SK-N-SH (cell line): ENCODE data around the gene OSTF1. TPM values are rescaled to one million over a fixed set of nuclear protein-coding genes. Genes with fewer than 3 reads are reported as not detected.

Experiments used
- CTCF ChIA-PET: fragments of 300-600, 350-600 bp; formaldehyde crosslinking; extraction: SDS; loops from one replicate; lab custom pipeline; 2021; lab: Yijun Ruan, JAX
- POLR2A ChIA-PET: fragments of 350-600 bp; sonication (Branson Sonifier 250); formaldehyde crosslinking; extraction: SDS; loops from one replicate; lab custom pipeline; 2020; ENCODE audit warnings: antibody characterized with exemption, inconsistent platforms; lab: Yijun Ruan, JAX
- DNase-seq: peaks from one replicate; pipeline ENCODE4 v3.0.0; 2012
- H2AFZ ChIP-seq: fragments of 200-600 bp; sonication (generic); 2 replicates; pipeline ENCODE4 v1.8.1; 2016; ENCODE audit warnings: antibody characterized with exemption, mild to moderate bottlenecking, low read depth
- H3F3A ChIP-seq: fragments of 200-600 bp; sonication (generic); replicated peaks from 2 replicates; pipeline ENCODE3; 2016; ENCODE audit warnings: antibody characterized with exemption, mild to moderate bottlenecking; ENCODE audit not compliant: insufficient read depth
- H3K27ac ChIP-seq, 2 experiments: fragments of 200-500 bp in 1 of 2; fragments of 200-600 bp in 1 of 2; sonication (Bioruptor generic) in 1 of 2; sonication (generic), shearing (Covaris generic) in 1 of 2; 2 replicates each; pipeline versions ENCODE4 v1.5.1 to v1.6.1; 2014 to 2016; ENCODE audit warnings: low read depth in 2 of 2, inconsistent platforms in 1 of 2, low read length in 1 of 2, mild to moderate bottlenecking in 1 of 2, mixed read lengths in 1 of 2
- H3K27me3 ChIP-seq: fragments of 200-600 bp; sonication (generic), shearing (Covaris generic); 2 replicates; pipeline ENCODE4 v1.6.1; 2016; ENCODE audit warnings: mixed run types; ENCODE audit not compliant: insufficient read depth
- H3K36me3 ChIP-seq, 2 experiments: fragments of 200-500 bp in 1 of 2; fragments of 200-600 bp in 1 of 2; sonication (Bioruptor generic) in 1 of 2; sonication (generic) in 1 of 2; replicated peaks in 1 of 2; 2 replicates each; pipeline versions ENCODE3 to v1.5.1; 2014 to 2016; ENCODE audit warnings: low read length in 1 of 2, mild to moderate bottlenecking in 1 of 2; ENCODE audit not compliant: insufficient read depth in 2 of 2, control insufficient read depth in 1 of 2
- H3K4me1 ChIP-seq, 2 experiments: fragments of 200-500 bp in 1 of 2; fragments of 200-600 bp in 1 of 2; sonication (Bioruptor generic) in 1 of 2; sonication (generic), shearing (Covaris generic) in 1 of 2; 2 replicates each; pipeline versions ENCODE4 v1.5.1 to v1.6.1; 2014 to 2016; ENCODE audit warnings: low read depth in 1 of 2, low read length in 1 of 2, mixed run types in 1 of 2; ENCODE audit not compliant: insufficient read depth in 2 of 2, control insufficient read depth in 1 of 2
- H3K4me2 ChIP-seq: fragments of 200-600 bp; sonication (generic), shearing (Covaris generic); 2 replicates; pipeline ENCODE4 v1.6.1; 2017; ENCODE audit warnings: mixed run types
- H3K4me3 ChIP-seq, 2 experiments: fragments of 200-500 bp in 1 of 2; fragments of 200-600 bp in 1 of 2; sonication (Bioruptor generic) in 1 of 2; sonication (generic), shearing (Covaris generic) in 1 of 2; 2 replicates each; pipeline versions ENCODE4 v1.5.1 to v1.8.1; 2014 to 2016; ENCODE audit warnings: low read depth in 2 of 2, inconsistent platforms in 1 of 2, low read length in 1 of 2, mild to moderate bottlenecking in 1 of 2, mixed read lengths in 1 of 2, moderate library complexity in 1 of 2
- H3K79me2 ChIP-seq: fragments of 200-600 bp; sonication (generic); 2 replicates; pipeline ENCODE4 v1.8.1; 2017; ENCODE audit warnings: mild to moderate bottlenecking; ENCODE audit not compliant: insufficient read depth
- H3K9ac ChIP-seq: fragments of 200-600 bp; sonication (generic); 2 replicates; pipeline ENCODE4 v1.6.1; 2017; ENCODE audit warnings: mixed run types
- H3K9me2 ChIP-seq: fragments of 200-600 bp; sonication (generic); 2 replicates; pipeline ENCODE4 v1.6.1; 2017; ENCODE audit warnings: mixed run types
- H3K9me3 ChIP-seq: fragments of 200-600 bp; sonication (generic); 2 replicates; pipeline ENCODE4 v1.6.1; 2017; ENCODE audit warnings: mixed run types, mild to moderate bottlenecking, moderate library complexity
- H4K20me1 ChIP-seq: fragments of 200-600 bp; sonication (generic); 2 replicates; pipeline ENCODE4 v1.6.1; 2017; ENCODE audit warnings: mild to moderate bottlenecking, mixed run types; ENCODE audit not compliant: insufficient read depth
- FOSL2 ChIP-seq: IDR thresholded peaks from 2 replicates; pipeline ENCODE4 v1.4.0; 2012; ENCODE audit warnings: low read depth, mild to moderate bottlenecking, moderate library complexity, borderline replicate concordance
- FOXJ3 ChIP-seq: sonication (generic); formaldehyde crosslinking; IDR thresholded peaks from 2 replicates; pipeline ENCODE4 v1.5.1; 2020; ENCODE audit warnings: mild to moderate bottlenecking, missing genetic modification reagents
- GABPA ChIP-seq: IDR thresholded peaks from 2 replicates; pipeline ENCODE4 v1.4.0; 2012; ENCODE audit warnings: low read depth, mild to moderate bottlenecking
- GATA2 ChIP-seq: sonication (generic); formaldehyde crosslinking; IDR thresholded peaks from 2 replicates; pipeline ENCODE4 v1.5.0; 2020; ENCODE audit warnings: mild to moderate bottlenecking, missing genetic modification reagents
- IRF3 ChIP-seq: fragments of 150-350 bp; IDR thresholded peaks from 2 replicates; pipeline ENCODE4 v1.6.1; 2016; ENCODE audit warnings: mild to moderate bottlenecking, low read depth, low read length
- JUND ChIP-seq: IDR thresholded peaks from 2 replicates; pipeline ENCODE4 v1.4.0; 2012
- POLR2AphosphoS5 ChIP-seq: IDR thresholded peaks from 2 replicates; pipeline ENCODE4 v1.6.1; 2012; ENCODE audit warnings: low read depth, low read length
- REST ChIP-seq: IDR thresholded peaks from 2 replicates; pipeline ENCODE4 v1.6.1; 2012; ENCODE audit warnings: mild to moderate bottlenecking, low read depth, low read length, moderate library complexity
- RFX5 ChIP-seq: IDR thresholded peaks from 2 replicates; pipeline ENCODE4 v1.6.1; 2012; ENCODE audit warnings: mild to moderate bottlenecking, improper control_type of control experiment, low read length
- SMC3 ChIP-seq: IDR thresholded peaks from 2 replicates; pipeline ENCODE4 v1.6.1; 2012; ENCODE audit warnings: low read depth, low read length, improper control_type of control experiment
- TEAD4 ChIP-seq: IDR thresholded peaks from 2 replicates; pipeline ENCODE4 v1.4.0; 2012; ENCODE audit warnings: mild to moderate bottlenecking, borderline replicate concordance; ENCODE audit not compliant: insufficient read depth
- USF1 ChIP-seq: IDR thresholded peaks from 2 replicates; pipeline ENCODE4 v1.4.0; 2012; ENCODE audit warnings: low read depth, borderline replicate concordance
- WGBS: methylation state at CpG from one replicate; pipeline ENCODE4 v1.1.6; 2017; ENCODE audit warnings: low lambda C conversion rate; 5-methylcytosine and 5-hydroxymethylcytosine counted together
- polyA plus RNA-seq, 3 experiments: library from polyadenylated mRNA; depleted of rRNA; stranded (reverse); fragments of >200 nt; gene quantifications; 2 replicates each; pipeline ENCODE4 v1.2.3, GENCODE V29; 2012

OSTF1 gene
- polyA plus RNA-seq, 1 of the 3 experiments (the other 2 are of a cell fraction), result 9.5 TPM

- Histone ChIP-seq H3K9me3 (no peaks in the 10 kb centered on the region), H3K36me3 (peaks cover 0 to 11% of the 10 kb centered on the region in 2 experiments), H3K79me2 (no peaks in the 10 kb centered on the region), H4K20me1 (no peaks in the 10 kb centered on the region), H3K4me2 (no peak overlapping the region), H3K9ac (no peak overlapping the region), H3K4me1 (no peaks in the 10 kb centered on the region; a peak in 1 of 4 replicates), H3K9me2 (no peaks in the 10 kb centered on the region), H3K4me3 (no peak overlapping the region), H3F3A (peaks cover 8% of the 10 kb centered on the region), H3K27me3 (no peaks in the 10 kb centered on the region), H2AFZ (no peak overlapping the region), H3K27ac (no peak overlapping the region)
- no peak for DNase-seq
- CTCF ChIA-PET, result interaction anchor here (0.6 kb wide), 1 partner anchor 357 kb away, joined by 3 read pairs; no protein-coding TSS in a partner anchor
- POLR2A ChIA-PET, result no interaction called here
- 67% methylated on average over 2 of the region's 2 CpGs for WGBS
- no peak for TF ChIP-seq SMC3
Measured at GRCh38 chr9:75134495-75134894, 46.2 kb downstream of the OSTF1 start.

GRCh38 chr9:75138260-75139040, 50.1 kb downstream of the OSTF1 start:
- POLR2A ChIA-PET, result no interaction called here
- Histone ChIP-seq H2AFZ (no peak overlapping the region), H4K20me1 (no peaks in the 10 kb centered on the region), H3K4me3 (no peak overlapping the region), H3K4me1 (no peaks in the 10 kb centered on the region), H3K36me3 (peaks cover 0 to 5% of the 10 kb centered on the region in 2 experiments), H3K79me2 (no peaks in the 10 kb centered on the region), H3K9me2 (no peaks in the 10 kb centered on the region), H3K27me3 (no peaks in the 10 kb centered on the region), H3K9me3 (no peaks in the 10 kb centered on the region), H3K4me2 (no peak overlapping the region), H3K9ac (no peak overlapping the region), H3F3A (peaks cover 5% of the 10 kb centered on the region), H3K27ac (peak overlapping the region in 1 of 2 experiments; percentile 16; a peak in 1 of 4 replicates)
- DNase-seq, result no peak
- 15% methylated on average over 1 of the region's 1 CpG for WGBS
- TF ChIP-seq IRF3, result no peak
- TF ChIP-seq REST, result no peak
- TF ChIP-seq JUND, result no peak
- CTCF ChIA-PET, result no interaction called here

GRCh38 chr9:75139201-75139600, 50.9 kb downstream of the OSTF1 start:
- Histone ChIP-seq H3K27ac (no peak overlapping the region), H3K4me3 (no peak overlapping the region), H3K4me2 (no peak overlapping the region), H3K9me2 (no peaks in the 10 kb centered on the region), H3K4me1 (no peaks in the 10 kb centered on the region), H3K79me2 (no peaks in the 10 kb centered on the region), H3F3A (peaks cover 5% of the 10 kb centered on the region), H2AFZ (no peak overlapping the region), H3K9ac (no peak overlapping the region), H3K36me3 (peaks cover 0 to 5% of the 10 kb centered on the region in 2 experiments), H3K27me3 (no peaks in the 10 kb centered on the region), H3K9me3 (no peaks in the 10 kb centered on the region), H4K20me1 (no peaks in the 10 kb centered on the region)
- WGBS, result 61% methylated on average over 7 of the region's 7 CpGs
- CTCF ChIA-PET, result no interaction called here
- POLR2A ChIA-PET, result no interaction called here
- no peak for DNase-seq
- no peak for TF ChIP-seq RFX5
- no peak for TF ChIP-seq FOSL2
- TF ChIP-seq GABPA, result no peak
- no peak for TF ChIP-seq USF1
- TF ChIP-seq TEAD4, result no peak
- no peak for TF ChIP-seq GATA2 (CRISPR knock-in tag)
- TF ChIP-seq POLR2AphosphoS5, result no peak
- TF ChIP-seq FOXJ3 (CRISPR knock-in tag), result no peak
